Hepatocyte (in vitro differentiated cells): ENCODE results near the gene PKN3. TPM values are rescaled to one million over a fixed set of nuclear protein-coding genes. Genes with fewer than 3 reads are reported as not detected.
"Not testable (repeated sequence)": the region's sequence is repeated elsewhere in the genome, so short reads cannot be mapped to it uniquely, and the experiment has no call there.

Experiments used
- DNase-seq: peaks from one replicate; pipeline ENCODE4 v3.0.0-alpha.2; 2016; ENCODE audit warnings: low spot score
- H2AFZ ChIP-seq: fragments of 200-600 bp; sonication (generic); 2 replicates; pipeline ENCODE4 v1.6.0; 2016; ENCODE audit warnings: antibody characterized with exemption, mild to moderate bottlenecking
- H3K27ac ChIP-seq: fragments of 200-600 bp; sonication (generic); 2 replicates; pipeline ENCODE4 v1.5.1; 2016; ENCODE audit warnings: mild to moderate bottlenecking
- H3K27me3 ChIP-seq: fragments of 200-600 bp; sonication (generic); 2 replicates; pipeline ENCODE4 v1.6.1; 2016
- H3K36me3 ChIP-seq: fragments of 200-600 bp; sonication (generic); replicated peaks from 2 replicates; pipeline ENCODE4 v1.5.1; 2016; ENCODE audit warnings: low read depth; ENCODE audit not compliant: insufficient read depth
- H3K4me1 ChIP-seq: fragments of 200-600 bp; sonication (generic); 2 replicates; pipeline ENCODE4 v1.5.1; 2016; ENCODE audit warnings: mild to moderate bottlenecking, moderate library complexity; ENCODE audit not compliant: insufficient read depth
- H3K4me2 ChIP-seq: fragments of 200-600 bp; sonication (generic); 2 replicates; pipeline ENCODE4 v1.6.0; 2016
- H3K4me3 ChIP-seq: fragments of 200-600 bp; sonication (generic); 2 replicates; pipeline ENCODE4 v1.5.1; 2016; ENCODE audit warnings: mild to moderate bottlenecking
- H3K79me2 ChIP-seq: fragments of 200-600 bp; sonication (generic); 2 replicates; pipeline ENCODE4 v1.6.0; 2017; ENCODE audit warnings: mild to moderate bottlenecking
- H3K9me2 ChIP-seq: fragments of 200-600 bp; sonication (generic); replicated peaks from 2 replicates; pipeline ENCODE4 v1.6.0; 2017; ENCODE audit warnings: mild to moderate bottlenecking; ENCODE audit not compliant: insufficient read depth
- H3K9me3 ChIP-seq: fragments of 200-600 bp; sonication (generic); 2 replicates; pipeline ENCODE4 v1.5.1; 2016; ENCODE audit warnings: low read depth, mild to moderate bottlenecking
- H4K20me1 ChIP-seq: fragments of 200-600 bp; sonication (generic); 2 replicates; pipeline ENCODE4 v1.6.0; 2016; ENCODE audit warnings: mild to moderate bottlenecking; ENCODE audit not compliant: insufficient read depth, poor library complexity, severe bottlenecking
- EZH2 ChIP-seq: fragments of 200-600 bp; sonication (generic); IDR thresholded peaks from 2 replicates; pipeline ENCODE4 v1.6.1; 2016; ENCODE audit warnings: antibody characterized with exemption, mild to moderate bottlenecking, borderline replicate concordance
- EZH2phosphoT487 ChIP-seq: fragments of 200-600 bp; sonication (generic); IDR thresholded peaks from one replicate; pipeline ENCODE4 v1.6.1; 2018; ENCODE audit warnings: antibody characterized with exemption, mild to moderate bottlenecking, low read depth, moderate library complexity; ENCODE audit not compliant: unreplicated experiment, severe bottlenecking
- WGBS: methylation state at CpG from one replicate; pipeline ENCODE4 v1.1.6; 2016; ENCODE audit warnings: low lambda C conversion rate; ENCODE audit errors: missing lambda C conversion rate; 5-methylcytosine and 5-hydroxymethylcytosine counted together
- polyA plus RNA-seq: library from polyadenylated mRNA; unstranded; fragments of >200 nt; fragmentation: Nextera tagmentation; extraction: Ambion mirVana; gene quantifications from 2 replicates; pipeline ENCODE4 v1.2.1, GENCODE V29; 2016
- total RNA-seq: library from RNA; depleted of rRNA; stranded (reverse); fragments of >200 nt; gene quantifications from 2 replicates; pipeline ENCODE4 v1.2.3, GENCODE V29; 2014
- TF ChIP-seq, protein P1 (sequence below): fragments of 200-600 bp; sonication (generic); IDR thresholded peaks from 2 replicates; pipeline ENCODE4 v1.5.1; 2016; ENCODE audit warnings: antibody characterized with exemption, mild to moderate bottlenecking; ENCODE audit not compliant: poor library complexity

Gene PKN3
- total and polyA plus RNA-seq, 2 experiments from 2014 or later, result 3.7 to 4.5 TPM

DNA sequence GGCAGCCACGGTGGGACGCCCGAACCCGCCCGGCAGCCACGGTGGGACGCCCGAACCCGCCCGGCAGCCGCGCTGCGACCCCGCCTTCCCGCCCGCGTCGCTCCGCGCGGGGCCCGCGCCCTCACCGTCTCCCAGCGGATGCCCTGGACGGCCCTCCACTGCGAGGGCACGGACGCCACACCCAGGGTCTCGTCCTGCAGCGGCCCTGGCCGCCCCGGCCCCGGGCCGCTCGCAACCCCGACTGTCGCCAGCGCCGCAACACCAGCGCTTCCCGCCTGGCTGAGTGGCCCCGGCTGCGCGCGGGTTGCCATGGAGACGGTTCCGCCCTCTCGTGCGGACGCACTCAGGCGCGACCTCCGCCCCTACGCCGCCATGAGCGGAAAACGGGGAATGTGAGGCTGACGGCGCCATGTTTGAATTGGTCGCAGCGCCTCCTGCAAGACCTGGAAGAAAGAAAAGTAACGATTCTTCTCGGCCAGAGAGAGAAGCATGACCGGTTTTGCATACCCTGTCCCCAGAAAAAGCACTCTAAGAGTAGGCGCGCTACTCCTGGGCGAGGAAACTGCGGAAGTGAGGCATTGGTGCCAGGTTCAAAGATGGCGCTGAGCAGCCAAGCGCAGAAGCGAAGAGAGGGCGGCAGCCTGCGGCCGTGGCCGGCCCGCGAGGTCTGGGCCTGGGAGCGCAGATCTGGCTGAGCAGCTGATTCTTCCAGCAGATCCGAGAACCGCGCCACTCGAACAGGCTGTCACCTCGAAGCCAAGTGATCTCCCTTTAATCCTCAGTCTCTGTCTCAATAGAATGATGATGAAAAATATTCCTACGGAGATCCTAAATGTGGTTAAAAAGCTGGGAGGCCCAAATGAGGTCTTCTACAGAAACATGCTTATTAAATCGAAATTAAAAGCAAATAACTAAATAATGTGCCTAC, 45.6 kb upstream of the PKN3 start, which contains the start of gene DYNC2I2:
Gene DYNC2I2, minus strand, starts transcription at position 432 of the 928 bp plus-strand sequence. Its CDS starts 121 bp downstream, at position 311.
- DNase-seq, result peak; percentile 97
- 2% methylated on average over 73 of the region's 86 CpGs for WGBS
- Histone ChIP-seq H3K27me3 (no peaks in the 10 kb centered on the region), H3K4me1 (no peaks in the 10 kb centered on the region), H3K36me3 (no peaks in the 10 kb centered on the region), H2AFZ (peak within 1 kb of the TSS; percentile 94), H3K9me3 (no peaks in the 10 kb centered on the region), H3K4me2 (peak within 1 kb of the TSS; percentile 74), H4K20me1 (no peaks in the 10 kb centered on the region), H3K9me2 (no peaks in the 10 kb centered on the region), H3K27ac (peak within 1 kb of the TSS; percentile 99), H3K79me2 (peaks cover 14% of the 10 kb centered on the region), H3K4me3 (peak within 1 kb of the TSS; percentile 83)
- TF ChIP-seq, protein P1, sequence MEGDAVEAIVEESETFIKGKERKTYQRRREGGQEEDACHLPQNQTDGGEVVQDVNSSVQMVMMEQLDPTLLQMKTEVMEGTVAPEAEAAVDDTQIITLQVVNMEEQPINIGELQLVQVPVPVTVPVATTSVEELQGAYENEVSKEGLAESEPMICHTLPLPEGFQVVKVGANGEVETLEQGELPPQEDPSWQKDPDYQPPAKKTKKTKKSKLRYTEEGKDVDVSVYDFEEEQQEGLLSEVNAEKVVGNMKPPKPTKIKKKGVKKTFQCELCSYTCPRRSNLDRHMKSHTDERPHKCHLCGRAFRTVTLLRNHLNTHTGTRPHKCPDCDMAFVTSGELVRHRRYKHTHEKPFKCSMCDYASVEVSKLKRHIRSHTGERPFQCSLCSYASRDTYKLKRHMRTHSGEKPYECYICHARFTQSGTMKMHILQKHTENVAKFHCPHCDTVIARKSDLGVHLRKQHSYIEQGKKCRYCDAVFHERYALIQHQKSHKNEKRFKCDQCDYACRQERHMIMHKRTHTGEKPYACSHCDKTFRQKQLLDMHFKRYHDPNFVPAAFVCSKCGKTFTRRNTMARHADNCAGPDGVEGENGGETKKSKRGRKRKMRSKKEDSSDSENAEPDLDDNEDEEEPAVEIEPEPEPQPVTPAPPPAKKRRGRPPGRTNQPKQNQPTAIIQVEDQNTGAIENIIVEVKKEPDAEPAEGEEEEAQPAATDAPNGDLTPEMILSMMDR, result no peak
- TF ChIP-seq EZH2, result no peak
- TF ChIP-seq EZH2phosphoT487, result no peak

DNA sequence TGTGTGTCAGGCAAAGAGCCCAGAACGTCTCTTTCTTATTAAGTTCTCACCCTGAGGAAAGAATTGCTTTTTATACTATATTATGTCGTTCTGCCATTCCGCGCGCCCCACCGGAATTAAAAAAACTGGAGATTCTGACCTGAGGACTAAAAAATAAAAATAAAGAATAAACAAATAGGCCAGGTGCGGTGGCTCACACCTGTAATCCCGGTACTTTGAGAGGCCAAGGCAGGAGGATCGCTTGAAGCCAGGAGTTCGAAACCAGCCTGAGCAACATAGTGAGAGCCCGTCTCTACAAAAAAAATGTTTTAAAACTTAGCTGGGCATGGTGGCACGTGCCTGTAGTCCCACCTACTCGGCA, 45.0 kb upstream of the PKN3 start:
- H3K4me3 ChIP-seq, result no peak overlapping the region
- DNase-seq, result no peak
- no peaks in the 10 kb centered on the region for H3K9me3 ChIP-seq
- H4K20me1 ChIP-seq, result no peaks in the 10 kb centered on the region
- H3K36me3 ChIP-seq, result no peaks in the 10 kb centered on the region
- peak overlapping the region; percentile 94 for H2AFZ ChIP-seq
- TF ChIP-seq EZH2, result no peak
- TF ChIP-seq EZH2phosphoT487, result no peak
- TF ChIP-seq, protein P1, result no peak
- H3K79me2 ChIP-seq, result peaks cover 14% of the 10 kb centered on the region
- 97% methylated on average over 13 of the region's 13 CpGs for WGBS
- H3K4me2 ChIP-seq, result peak overlapping the region; percentile 74
- H3K4me1 ChIP-seq, result no peaks in the 10 kb centered on the region
- H3K27ac ChIP-seq, result peak overlapping the region; percentile 99
- no peaks in the 10 kb centered on the region for H3K9me2 ChIP-seq
- H3K27me3 ChIP-seq, result no peaks in the 10 kb centered on the region

DNA sequence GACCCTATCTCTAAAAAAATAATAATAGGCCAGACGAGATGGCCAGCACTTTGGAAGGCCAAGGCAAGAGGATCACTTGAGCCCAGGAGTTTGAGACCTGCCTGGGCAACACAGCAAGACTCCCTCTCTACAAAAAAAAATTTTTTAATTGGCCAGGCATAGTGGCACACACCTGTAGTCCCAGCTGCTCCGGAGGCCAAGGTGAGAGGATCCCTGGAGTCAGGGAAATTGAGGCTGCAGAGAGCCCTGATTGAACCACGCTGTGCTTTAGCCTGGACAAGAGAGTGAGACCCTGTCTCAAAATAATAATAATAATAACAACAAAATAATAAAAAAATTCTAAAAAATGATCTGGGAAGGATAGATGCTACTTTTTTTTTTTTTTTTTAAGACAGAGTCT, 44.5 kb upstream of the PKN3 start:
- Histone ChIP-seq H3K36me3 (no peaks in the 10 kb centered on the region), H3K9me3 (no peaks in the 10 kb centered on the region), H3K9me2 (no peaks in the 10 kb centered on the region), H3K79me2 (peaks cover 14% of the 10 kb centered on the region), H4K20me1 (no peaks in the 10 kb centered on the region), H3K4me3 (no peak overlapping the region), H3K27me3 (no peaks in the 10 kb centered on the region), H3K4me2 (no peak overlapping the region), H2AFZ (no peak overlapping the region), H3K27ac (peak overlapping the region; percentile 99), H3K4me1 (no peaks in the 10 kb centered on the region)
- no peak for DNase-seq
- WGBS, result 96% methylated on average over 3 of the region's 3 CpGs
- no peak for TF ChIP-seq EZH2
- no peak for TF ChIP-seq EZH2phosphoT487
- TF ChIP-seq, protein P1, result no peak

DNA sequence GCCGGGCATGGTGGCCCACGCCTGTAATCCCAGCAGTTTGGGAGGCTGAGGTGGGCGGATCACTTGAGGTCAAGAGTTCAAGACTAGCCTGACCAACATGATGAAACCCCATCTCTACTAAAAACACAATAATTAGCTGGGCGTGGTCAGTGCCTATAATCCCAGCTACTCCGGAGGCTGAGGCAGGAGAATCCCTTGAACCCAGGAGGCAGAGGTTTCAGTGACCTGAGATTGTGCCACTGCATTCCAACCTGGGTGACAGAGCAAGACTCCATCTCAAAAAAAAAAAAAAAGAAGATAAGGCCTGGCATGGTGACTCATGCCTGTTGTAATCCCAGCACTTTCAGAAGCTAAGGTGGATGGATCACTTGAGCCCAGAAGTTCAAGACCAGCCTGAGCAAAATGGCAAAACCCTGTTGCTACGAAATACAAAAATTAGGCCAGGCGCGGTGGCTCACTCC, 35.8 kb upstream of the PKN3 start:
- H3K4me1 ChIP-seq, H3K79me2 ChIP-seq, H3K36me3 ChIP-seq, H3K9me3 ChIP-seq, H3K27me3 ChIP-seq, H4K20me1 ChIP-seq, DNase-seq, H3K4me3 ChIP-seq, H3K9me2 ChIP-seq, H3K4me2 ChIP-seq, H3K27ac ChIP-seq, H2AFZ ChIP-seq: not testable (repeated sequence)
- WGBS, result 86% methylated on average over 8 of the region's 8 CpGs
